NCI-H1417 (cell line): Measurements from ENCODE around the gene PTPN11.
A peak's percentile ranks its signal among the peaks of the same experiment; 100 is the strongest.
"Not testable (repeated sequence)": the region's sequence is repeated elsewhere in the genome, so short reads cannot be mapped to it uniquely, and the experiment has no call there.

Experiments used
- DNase-seq, 3 experiments: peaks; one replicate each; lab custom pipeline; 2025; lab: John Stamatoyannopoulos, UW

The PTPN11 gene

GRCh38 chr12:112448165-112448564 lies 29.4 kb downstream of the PTPN11 start:
- DNase-seq, result not testable (repeated sequence)

GRCh38 chr12:112450725-112451124 lies 32.0 kb downstream of the PTPN11 start:
- peak in 1 of 3 experiments; percentile 21 for DNase-seq

DNA sequence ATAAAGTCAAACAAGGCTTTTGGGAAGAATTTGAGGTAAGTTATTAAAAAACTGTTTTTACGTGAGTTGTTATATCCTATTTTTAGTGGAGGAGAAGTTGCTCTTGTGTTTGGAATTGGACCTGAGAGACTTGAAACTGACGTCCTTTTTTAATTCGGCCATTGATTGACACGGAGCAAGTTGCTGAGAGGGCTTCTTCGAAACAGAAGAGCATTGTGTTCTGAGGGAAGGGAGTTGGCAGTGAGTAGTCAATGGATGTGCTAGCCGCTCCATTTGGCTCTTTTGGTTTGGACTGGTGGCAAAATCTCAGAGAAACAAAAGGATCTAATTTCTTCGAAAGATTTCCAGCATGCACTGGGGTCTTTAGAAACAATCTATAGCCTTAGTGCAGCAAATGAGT lies 37.3 kb downstream of the PTPN11 start:
- no peak for DNase-seq

GRCh38 chr12:112457142-112457541 lies 38.4 kb downstream of the PTPN11 start:
- DNase-seq, result not testable (repeated sequence)

DNA sequence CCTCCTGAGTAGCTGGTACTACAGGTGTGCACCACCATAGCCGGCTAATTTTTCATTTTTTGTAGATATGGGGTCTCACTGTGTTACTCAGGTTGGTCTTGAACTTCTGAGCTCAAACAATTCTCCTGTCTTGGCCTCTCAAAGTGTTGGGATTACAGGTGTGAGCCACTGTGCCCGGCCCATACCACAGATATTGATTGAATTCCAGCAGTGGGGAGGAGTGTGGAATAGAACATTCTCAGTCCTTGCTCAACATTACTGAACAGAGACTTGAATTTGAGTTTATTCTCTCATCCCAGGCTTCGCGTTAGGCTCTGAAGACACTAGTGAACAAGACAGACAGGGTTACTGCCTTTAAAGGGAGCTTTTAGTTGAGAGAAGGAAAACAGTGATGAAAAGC lies 39.6 kb downstream of the PTPN11 start:
- no peak for DNase-seq

DNA sequence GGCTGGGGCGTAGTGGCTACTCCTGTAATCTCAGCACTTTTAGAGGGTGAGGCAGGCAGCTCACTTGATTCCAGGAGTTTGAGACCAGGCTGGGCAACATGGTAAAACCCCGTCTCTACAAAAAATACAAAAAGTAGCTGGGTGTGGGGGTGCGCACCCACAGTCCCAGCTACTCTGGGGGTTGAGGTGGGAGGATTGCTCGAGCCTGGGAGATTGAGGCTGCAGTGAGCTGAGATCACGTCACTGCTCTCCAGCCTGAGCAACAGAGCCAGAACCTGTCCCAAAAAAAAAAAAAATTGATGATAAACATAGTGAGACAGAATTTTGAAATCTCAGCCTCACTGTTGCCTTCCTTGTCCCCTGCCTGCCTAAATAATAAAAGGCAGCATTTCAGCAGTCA lies 40.0 kb downstream of the PTPN11 start:
- no peak for DNase-seq

DNA sequence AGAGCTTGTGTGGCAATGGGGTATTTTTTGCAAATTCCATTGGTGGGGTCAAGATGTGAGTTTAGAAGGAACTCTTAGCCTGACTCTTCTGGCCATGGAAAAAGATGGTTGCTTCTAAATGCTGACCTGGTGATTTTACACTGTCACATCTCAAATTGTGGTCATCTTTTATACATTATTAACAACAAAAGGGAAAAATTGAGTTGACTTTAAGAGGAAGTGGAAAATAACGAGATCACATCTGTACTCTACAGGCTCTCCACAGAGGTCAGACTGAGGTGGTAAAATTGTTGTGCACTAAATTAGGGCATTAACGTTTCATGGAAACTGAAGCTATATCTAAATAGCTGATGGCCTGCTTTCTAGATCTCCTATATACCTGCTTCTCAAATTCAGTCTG lies 44.7 kb downstream of the PTPN11 start:
- no peak for DNase-seq

- DNase-seq, result no peak
Observed at GRCh38 chr12:112464605-112465004, 45.9 kb downstream of the PTPN11 start.

DNA sequence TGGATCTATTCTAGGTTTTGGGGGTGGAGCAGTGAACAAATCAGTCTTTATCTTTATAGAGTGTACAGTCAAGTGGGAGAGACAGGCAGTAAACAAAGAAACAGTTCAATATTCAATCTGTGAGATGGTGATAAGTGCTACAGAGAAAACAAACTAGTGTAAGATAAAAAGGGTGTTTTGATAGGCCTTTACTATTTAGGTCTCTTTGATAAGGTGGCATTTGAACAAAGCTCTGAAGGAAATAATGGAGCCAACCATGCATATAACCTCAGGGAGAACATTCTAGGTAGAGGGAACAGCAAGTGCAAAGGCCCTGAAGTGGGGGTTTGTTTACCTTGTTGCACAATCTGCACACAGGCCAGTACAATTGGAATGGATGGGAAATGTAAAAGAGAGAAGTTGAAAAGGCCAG lies 47.3 kb downstream of the PTPN11 start:
- peak in 1 of 3 experiments; percentile 14 for DNase-seq

DNA sequence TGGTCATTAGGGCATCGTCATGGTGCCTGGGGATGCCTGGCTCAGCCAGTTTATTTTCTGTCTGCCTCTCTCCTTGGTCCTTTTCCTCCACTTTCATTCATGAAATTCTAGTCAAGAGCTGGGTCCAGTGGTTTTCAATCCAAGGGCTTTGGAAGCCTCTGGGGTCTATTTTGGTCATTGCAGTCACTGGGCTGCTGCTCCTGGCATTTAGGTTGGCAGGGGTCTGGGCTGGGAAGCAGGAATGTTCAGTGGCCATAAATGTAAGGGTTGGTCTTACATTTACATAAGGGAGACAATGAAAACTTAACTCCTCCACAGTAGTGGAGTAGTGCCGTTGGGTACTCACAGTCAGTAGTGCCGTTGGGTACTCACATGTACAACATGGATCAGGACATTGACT lies 48.1 kb downstream of the PTPN11 start:
- no peak for DNase-seq

- DNase-seq, result no peak
Observed at GRCh38 chr12:112468046-112468445, 49.3 kb downstream of the PTPN11 start.

DNA sequence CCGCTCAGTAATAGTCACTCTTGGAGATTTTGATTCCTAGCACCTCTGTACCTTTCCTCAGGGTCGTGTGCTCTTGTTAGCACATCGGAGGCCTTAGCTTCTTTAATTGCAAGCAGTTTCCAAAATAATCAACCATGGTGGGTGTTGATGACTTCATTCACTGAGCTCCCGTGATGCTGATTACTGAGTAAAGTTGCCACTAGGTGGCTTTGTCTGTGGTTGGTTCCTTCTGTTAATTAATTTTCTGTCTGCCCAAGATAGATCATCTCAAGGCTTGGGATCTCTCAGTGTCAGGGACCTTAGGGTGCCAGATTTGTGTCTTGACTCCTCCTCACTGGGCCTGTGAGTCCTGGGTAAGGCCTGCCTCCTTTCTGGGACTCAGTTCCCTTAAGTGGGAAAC lies 54.3 kb downstream of the PTPN11 start:
- DNase-seq, result no peak

DNA sequence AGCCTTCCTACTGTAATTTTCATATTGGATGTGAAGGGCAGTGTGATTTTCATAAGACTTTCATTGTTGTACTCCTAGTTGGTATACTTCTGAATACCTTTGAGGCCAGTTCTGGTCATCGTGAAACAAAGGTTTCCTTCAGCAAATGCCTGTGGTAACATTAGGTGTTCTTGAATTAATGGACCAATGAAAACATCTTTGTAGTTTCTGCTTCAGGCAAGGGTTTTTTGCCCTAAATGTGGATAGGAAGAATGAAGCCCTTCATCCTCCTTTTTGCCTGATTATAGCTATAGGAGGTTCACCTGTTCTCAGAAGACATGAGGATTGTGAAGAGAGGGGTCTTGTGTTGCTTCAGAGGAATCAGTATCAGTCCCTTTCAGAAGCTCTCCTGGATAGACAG lies 60.7 kb downstream of the PTPN11 start:
- DNase-seq, result no peak

- DNase-seq, result no peak
Observed at GRCh38 chr12:112480931-112481330, 62.2 kb downstream of the PTPN11 start.

DNA sequence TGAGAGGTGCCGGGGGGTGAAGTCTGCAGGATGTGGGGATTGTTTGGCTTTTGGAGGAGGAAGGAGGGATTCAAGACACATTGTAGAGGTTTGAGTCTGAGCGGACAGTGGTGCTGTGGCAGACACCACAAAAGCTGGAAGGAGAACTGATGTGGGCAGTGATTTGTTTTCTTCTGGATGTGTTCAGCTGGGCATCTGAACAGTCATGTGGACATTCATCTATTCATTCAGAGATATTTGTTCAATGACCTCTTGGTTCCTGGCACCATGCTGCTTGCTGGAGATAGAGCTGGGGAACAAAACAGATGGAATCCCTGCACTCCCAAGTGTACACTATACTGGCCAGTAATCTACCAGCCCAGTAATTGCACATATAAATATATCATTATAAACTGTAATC lies 64.0 kb downstream of the PTPN11 start:
- no peak for DNase-seq

- no peak for DNase-seq
Observed at GRCh38 chr12:112486361-112486760, 67.6 kb downstream of the PTPN11 start.

- no peak for DNase-seq
Observed at GRCh38 chr12:112488257-112488876, 69.6 kb downstream of the PTPN11 start.

DNA sequence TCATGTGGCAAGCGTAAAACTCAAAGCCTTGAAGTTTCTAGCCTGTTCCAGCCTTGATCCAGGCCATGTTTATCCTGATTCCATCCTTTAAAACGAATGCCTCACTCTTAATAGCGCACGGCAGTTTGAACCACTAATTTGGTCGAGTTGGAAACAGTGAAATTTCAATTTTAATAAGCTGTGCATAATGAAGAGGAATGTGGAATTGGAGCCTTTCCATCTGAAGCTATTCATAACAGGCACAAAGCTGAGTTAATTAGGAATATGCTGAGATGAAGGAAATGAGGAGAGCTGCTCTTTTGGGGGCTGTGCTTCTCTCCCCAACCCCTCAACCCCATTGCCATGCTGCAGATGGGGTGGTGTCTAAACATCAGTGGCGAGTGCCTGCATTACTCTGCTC lies 70.7 kb downstream of the PTPN11 start:
- DNase-seq, result no peak

DNA sequence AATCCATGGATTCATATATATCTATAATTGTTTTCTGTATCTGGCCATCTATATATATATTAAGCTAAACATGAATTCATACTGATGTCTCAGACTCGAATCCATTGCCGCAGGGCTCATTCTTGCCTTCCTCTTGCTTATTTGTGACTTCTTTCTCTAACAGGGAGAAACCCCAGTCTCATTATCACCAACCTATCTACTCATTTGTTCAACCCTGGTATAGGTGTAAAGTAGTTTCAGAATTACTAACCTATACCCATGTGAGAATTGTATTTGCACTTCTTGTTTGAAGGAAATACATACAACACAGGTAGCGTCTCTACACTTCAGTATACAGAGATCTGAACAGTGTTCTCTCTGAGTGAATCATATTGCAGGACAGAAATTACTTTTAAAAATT lies 77.7 kb downstream of the PTPN11 start:
- no peak for DNase-seq

GRCh38 chr12:112498580-112498979 lies 79.8 kb downstream of the PTPN11 start:
- no peak for DNase-seq

GRCh38 chr12:112503512-112503911 lies 84.8 kb downstream of the PTPN11 start:
- DNase-seq, result no peak

GRCh38 chr12:112506513-112507166 lies 87.9 kb downstream of the PTPN11 start:
- no peak for DNase-seq

GRCh38 chr12:112513471-112513870 lies 94.7 kb downstream of the PTPN11 start:
- no peak for DNase-seq

DNA sequence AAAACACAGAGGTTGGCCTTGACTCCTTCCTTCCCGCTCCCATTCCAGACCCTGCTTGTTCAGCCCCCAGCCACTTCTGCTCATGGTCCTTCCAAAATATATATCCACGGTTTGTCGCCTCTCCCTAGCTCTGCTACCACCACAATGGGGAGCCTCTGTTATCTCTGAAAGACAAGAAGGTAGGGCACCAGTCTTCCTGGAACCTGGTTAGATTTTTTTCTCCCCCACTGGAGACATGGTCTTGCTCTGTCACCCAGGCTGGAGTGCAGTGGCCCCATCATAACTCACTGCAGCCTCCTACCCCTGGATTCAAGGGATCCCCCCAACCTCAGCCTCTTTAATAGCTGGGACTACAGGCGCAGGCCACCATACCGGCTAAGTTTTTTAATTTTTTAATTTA lies 95.7 kb downstream of the PTPN11 start:
- DNase-seq, result no peak
